K562 (cell line): ENCODE measurements around the gene TTLL9.

Experiments used
- E4F1 ChIP-seq: fragments of 250-450 bp; sonication (Bioruptor Pico); IDR thresholded peaks from 2 replicates; pipeline ENCODE4 v1.5.0; 2021; ENCODE audit warnings: mild to moderate bottlenecking, borderline replicate concordance
- POLR2A ChIP-seq: fragments of 450-650 bp; conservative IDR thresholded peaks from 2 replicates; pipeline ENCODE4 v1.6.1; 2016
- STAT6 ChIP-seq: sonication (generic); formaldehyde crosslinking; IDR thresholded peaks from 2 replicates; pipeline ENCODE4 v1.8.1; 2023; ENCODE audit warnings: mild to moderate bottlenecking, missing genetic modification reagents

GRCh38 chr20:31842471-31843157, 27.8 kb upstream of the TTLL9 start:
- TF ChIP-seq POLR2A (no peak), STAT6 (CRISPR knock-in tag) (no peak), E4F1 (CRISPR knock-in tag) (no peak)
